Gastrocnemius medialis (tissue), 4 donors: Measurements from ENCODE around the gene VTI1A.

ENCODE experiments used
- CTCF ChIP-seq, 5 experiments: fragments of 450-650 bp in 3 of 5; fragments of 200-600 bp in 2 of 5; sonication (generic) in 2 of 5; IDR thresholded peaks in 4 of 5; conservative IDR thresholded peaks in 1 of 5; 1 replicate in 4 of 5; 2 replicates in 1 of 5; pipeline ENCODE4 v1.5.1; 2016 to 2019; ENCODE audit warnings: antibody characterized with exemption in 5 of 5, mild to moderate bottlenecking in 3 of 5, moderate library complexity in 3 of 5
- POLR2A ChIP-seq, 2 donors: fragments of 450-650 bp; IDR thresholded peaks; one replicate each; pipeline ENCODE4 v1.6.1; 2017; ENCODE audit warnings: antibody characterized with exemption in 2 of 2, mild to moderate bottlenecking in 2 of 2, moderate library complexity in 2 of 2

GRCh38 chr10:112851588-112852211 lies 404.7 kb downstream of the VTI1A start:
- TF ChIP-seq CTCF (IDR thresholded peaks at IDR 0.05 in 4 of 5, conservative IDR thresholded peaks at IDR 0.05 in 1 of 5) (no peak), POLR2A (IDR thresholded peaks at IDR 0.05) (no peak)
